Lower lobe of right lung (tissue), 2 donors: ENCODE results near the gene LRRIQ4. TPM values are rescaled to one million over a fixed set of nuclear protein-coding genes. Genes with fewer than 3 reads are reported as not detected.

Source experiments
- ATAC-seq, 2 donors: fragments of 200-7000 bp; cut with Tn5 transposase; one replicate each; pipeline ENCODE4 v1.9.1; 2020 to 2022; ENCODE audit warnings: mild to moderate bottlenecking in 2 of 2, moderate library complexity in 2 of 2
- DNase-seq: peaks from one replicate; pipeline ENCODE4 v3.0.0-alpha.2; 2020
- H3K27ac ChIP-seq: fragments of 200-600 bp; one replicate; pipeline ENCODE4 v1.8.0; 2022
- H3K27me3 ChIP-seq: fragments of 200-600 bp; one replicate; pipeline ENCODE4 v1.8.0; 2022; ENCODE audit warnings: low read depth
- H3K36me3 ChIP-seq: fragments of 200-600 bp; one replicate; pipeline ENCODE4 v1.8.0; 2022; ENCODE audit warnings: mild to moderate bottlenecking
- H3K4me1 ChIP-seq: fragments of 200-600 bp; one replicate; pipeline ENCODE4 v1.8.0; 2022
- H3K4me3 ChIP-seq: fragments of 200-600 bp; one replicate; pipeline ENCODE4 v1.8.0; 2022; ENCODE audit warnings: mild to moderate bottlenecking
- H3K9me3 ChIP-seq: fragments of 200-600 bp; one replicate; pipeline ENCODE4 v1.8.0; 2022
- intact Hi-C: fragments of 100-400 bp; cut with DNase I; formaldehyde crosslinking; loops from one replicate; pipeline ENCODE4 v1.11.0; 2022
- total RNA-seq: library from RNA; stranded (reverse); fragmentation: NEBNext Ultra II Directional; extraction: Animal tissue kit (Norgen Biotek cat#: 25700); gene quantifications from one replicate; pipeline ENCODE4 v1.2.1, GENCODE V29; 2021
- TF ChIP-seq, protein P1 (sequence below): fragments of 200-600 bp; IDR thresholded peaks from one replicate; pipeline ENCODE4 v1.8.0; 2022; ENCODE audit warnings: antibody characterized with exemption, mild to moderate bottlenecking
- donor health status: DM: no; HTN: yes; CAD: no; lungs with severe emphysema.

Gene LRRIQ4
- total RNA-seq, 1 donor from 2014 or later: not detected

DNA sequence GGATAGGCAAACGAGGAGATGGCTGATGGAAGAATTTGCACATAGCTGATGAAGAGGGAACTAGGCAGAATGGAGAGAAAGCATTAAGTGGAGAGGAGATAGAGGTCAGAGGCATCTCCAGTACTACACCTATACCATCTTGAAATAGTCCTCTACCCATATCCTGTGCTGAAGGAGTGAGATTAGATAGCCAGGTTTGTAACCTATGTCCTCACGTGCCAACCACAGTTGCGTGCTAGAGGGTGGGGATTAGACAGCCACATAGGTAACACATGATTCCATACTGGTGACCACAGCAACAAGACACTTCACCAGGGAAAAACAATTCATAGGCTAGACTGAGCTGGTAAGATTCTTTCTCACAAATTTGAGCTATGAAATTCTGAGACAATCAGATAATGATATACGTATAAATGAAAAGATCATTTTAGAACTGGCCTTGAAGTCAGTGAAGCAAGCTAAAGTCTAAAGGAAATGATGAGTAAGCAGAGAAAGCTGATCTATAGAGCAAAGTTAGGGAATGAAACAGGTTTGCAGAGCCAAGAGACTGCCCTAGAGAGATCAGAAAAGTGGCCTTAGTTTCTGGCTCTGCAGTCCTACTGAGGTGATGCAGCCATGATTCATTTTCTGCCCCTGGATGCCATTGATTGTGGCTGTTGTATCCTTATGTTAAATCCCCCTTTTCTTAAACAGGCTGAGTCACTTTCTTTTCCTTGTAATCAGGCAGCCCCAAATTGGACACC is 21.8 kb upstream of the LRRIQ4 start:
- no peak for DNase-seq
- TF ChIP-seq, protein P1, sequence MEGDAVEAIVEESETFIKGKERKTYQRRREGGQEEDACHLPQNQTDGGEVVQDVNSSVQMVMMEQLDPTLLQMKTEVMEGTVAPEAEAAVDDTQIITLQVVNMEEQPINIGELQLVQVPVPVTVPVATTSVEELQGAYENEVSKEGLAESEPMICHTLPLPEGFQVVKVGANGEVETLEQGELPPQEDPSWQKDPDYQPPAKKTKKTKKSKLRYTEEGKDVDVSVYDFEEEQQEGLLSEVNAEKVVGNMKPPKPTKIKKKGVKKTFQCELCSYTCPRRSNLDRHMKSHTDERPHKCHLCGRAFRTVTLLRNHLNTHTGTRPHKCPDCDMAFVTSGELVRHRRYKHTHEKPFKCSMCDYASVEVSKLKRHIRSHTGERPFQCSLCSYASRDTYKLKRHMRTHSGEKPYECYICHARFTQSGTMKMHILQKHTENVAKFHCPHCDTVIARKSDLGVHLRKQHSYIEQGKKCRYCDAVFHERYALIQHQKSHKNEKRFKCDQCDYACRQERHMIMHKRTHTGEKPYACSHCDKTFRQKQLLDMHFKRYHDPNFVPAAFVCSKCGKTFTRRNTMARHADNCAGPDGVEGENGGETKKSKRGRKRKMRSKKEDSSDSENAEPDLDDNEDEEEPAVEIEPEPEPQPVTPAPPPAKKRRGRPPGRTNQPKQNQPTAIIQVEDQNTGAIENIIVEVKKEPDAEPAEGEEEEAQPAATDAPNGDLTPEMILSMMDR: no peak
- intact Hi-C loops: no loop called here
- no peaks in the 10 kb centered on the region for H3K4me1 ChIP-seq
- no peak overlapping the region for H3K27ac ChIP-seq
- H3K36me3 ChIP-seq: peaks cover 49% of the 10 kb centered on the region
- H3K4me3 ChIP-seq: no peak overlapping the region
- H3K27me3 ChIP-seq: no peaks in the 10 kb centered on the region
- H3K9me3 ChIP-seq: no peaks in the 10 kb centered on the region
- no peak for ATAC-seq

DNA sequence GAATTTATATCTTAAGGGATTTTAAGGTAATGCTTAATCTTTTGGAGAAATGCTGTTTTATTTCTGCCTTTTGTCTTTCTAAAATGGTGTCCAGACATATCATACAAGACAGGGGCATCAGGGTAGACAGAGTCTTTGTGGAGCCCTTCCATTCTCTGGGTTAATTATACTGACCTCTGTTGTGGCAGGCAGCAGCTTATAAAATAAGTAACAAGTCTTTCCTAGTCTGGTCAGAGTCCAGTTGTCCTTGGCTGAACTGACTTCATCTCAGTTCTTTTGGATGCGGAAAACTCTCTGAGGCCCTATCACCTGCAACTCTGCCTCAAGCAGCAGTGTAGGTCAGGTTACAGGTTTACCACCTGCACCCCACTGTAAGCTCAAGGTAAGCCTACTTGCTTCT is 20.3 kb upstream of the LRRIQ4 start:
- Histone ChIP-seq H3K27ac (no peak overlapping the region), H3K4me3 (no peak overlapping the region), H3K36me3 (peaks cover 34% of the 10 kb centered on the region), H3K9me3 (no peaks in the 10 kb centered on the region), H3K27me3 (no peaks in the 10 kb centered on the region), H3K4me1 (no peaks in the 10 kb centered on the region)
- TF ChIP-seq, protein P1: no peak
- intact Hi-C loops: no loop called here
- DNase-seq (no peak), ATAC-seq (no peak)

- TF ChIP-seq, protein P1: no peak
- Histone ChIP-seq H3K36me3 (peaks cover 5% of the 10 kb centered on the region), H3K4me3 (no peak overlapping the region), H3K4me1 (no peaks in the 10 kb centered on the region), H3K9me3 (no peaks in the 10 kb centered on the region), H3K27me3 (no peaks in the 10 kb centered on the region), H3K27ac (no peak overlapping the region)
- ATAC-seq (no peak), DNase-seq (no peak)
- intact Hi-C loops: no loop called here
Observed at GRCh38 chr3:169804681-169805080, 8.0 kb upstream of the LRRIQ4 start.

- intact Hi-C loops: no loop called here
- ATAC-seq: no peak
- TF ChIP-seq, protein P1: no peak
Observed at GRCh38 chr3:169809230-169809795, 3.4 kb upstream of the LRRIQ4 start.

GRCh38 chr3:169811631-169812331 is 889 bp upstream of the LRRIQ4 start:
- intact Hi-C loops: no loop called here
- H3K4me3 ChIP-seq: peak overlapping the region; percentile 67
- no peaks in the 10 kb centered on the region for H3K9me3 ChIP-seq
- no peaks in the 10 kb centered on the region for H3K36me3 ChIP-seq
- H3K4me1 ChIP-seq: peaks cover 25% of the 10 kb centered on the region
- DNase-seq (peak; percentile 51), ATAC-seq (peak; percentile 60 to 66)
- peak overlapping the region; percentile 80 for H3K27ac ChIP-seq
- TF ChIP-seq, protein P1: no peak
- H3K27me3 ChIP-seq: no peaks in the 10 kb centered on the region

More at GRCh38 chr3:169809230-169809795, 3.4 kb upstream of the LRRIQ4 start:
- DNase-seq: no peak
- Histone ChIP-seq H3K4me3 (no peak overlapping the region), H3K27ac (no peak overlapping the region), H3K36me3 (no peaks in the 10 kb centered on the region), H3K4me1 (peaks cover 25% of the 10 kb centered on the region), H3K9me3 (no peaks in the 10 kb centered on the region), H3K27me3 (no peaks in the 10 kb centered on the region)
